ENCODE results near the gene VEGFB. TPM values are rescaled to one million over a fixed set of nuclear protein-coding genes. Genes with fewer than 3 reads are reported as not detected.

Gene VEGFB
- total RNA-seq, 6 experiments from 2014 or later: 7.5 to 33.2 (median 16.6) TPM

DNA sequence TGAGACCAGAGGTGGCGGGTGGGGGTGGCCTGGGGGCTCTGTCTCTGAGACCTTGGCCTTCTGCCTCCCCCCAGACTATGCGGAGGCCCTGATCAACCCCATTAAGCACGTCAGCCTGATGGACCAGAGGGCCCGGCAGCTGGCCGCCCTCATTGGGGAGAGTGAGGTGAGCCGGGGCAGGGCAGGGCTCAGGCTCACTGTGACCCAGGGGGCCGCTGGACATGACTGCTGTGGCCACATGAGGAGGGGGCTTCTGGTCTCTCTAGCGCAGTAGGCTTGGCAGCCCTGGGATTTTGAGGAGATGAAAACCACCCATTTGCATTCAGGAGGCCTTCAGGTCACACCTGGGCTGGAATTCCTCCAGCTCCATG is 29.5 kb downstream of the VEGFB start:
- H3K36me3 ChIP-seq: no peaks in the 10 kb centered on the region
- H3K27me3 ChIP-seq: no peaks in the 10 kb centered on the region
- TF ChIP-seq POLR2A (IDR thresholded peaks at IDR 0.05): no peak
- TF ChIP-seq, protein P1, sequence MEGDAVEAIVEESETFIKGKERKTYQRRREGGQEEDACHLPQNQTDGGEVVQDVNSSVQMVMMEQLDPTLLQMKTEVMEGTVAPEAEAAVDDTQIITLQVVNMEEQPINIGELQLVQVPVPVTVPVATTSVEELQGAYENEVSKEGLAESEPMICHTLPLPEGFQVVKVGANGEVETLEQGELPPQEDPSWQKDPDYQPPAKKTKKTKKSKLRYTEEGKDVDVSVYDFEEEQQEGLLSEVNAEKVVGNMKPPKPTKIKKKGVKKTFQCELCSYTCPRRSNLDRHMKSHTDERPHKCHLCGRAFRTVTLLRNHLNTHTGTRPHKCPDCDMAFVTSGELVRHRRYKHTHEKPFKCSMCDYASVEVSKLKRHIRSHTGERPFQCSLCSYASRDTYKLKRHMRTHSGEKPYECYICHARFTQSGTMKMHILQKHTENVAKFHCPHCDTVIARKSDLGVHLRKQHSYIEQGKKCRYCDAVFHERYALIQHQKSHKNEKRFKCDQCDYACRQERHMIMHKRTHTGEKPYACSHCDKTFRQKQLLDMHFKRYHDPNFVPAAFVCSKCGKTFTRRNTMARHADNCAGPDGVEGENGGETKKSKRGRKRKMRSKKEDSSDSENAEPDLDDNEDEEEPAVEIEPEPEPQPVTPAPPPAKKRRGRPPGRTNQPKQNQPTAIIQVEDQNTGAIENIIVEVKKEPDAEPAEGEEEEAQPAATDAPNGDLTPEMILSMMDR (IDR thresholded peaks at IDR 0.05): no peak
- no peak overlapping the region for H3K27ac ChIP-seq
- H3K9me3 ChIP-seq: no peaks in the 10 kb centered on the region
- H3K4me3 ChIP-seq: no peak overlapping the region
- ATAC-seq (no peak), DNase-seq (no peak)
- WGBS (ENCODE audit: insufficient coverage, low coverage, low lambda C conversion rate, missing lambda C conversion rate): no CpG with 5 or more reads among the region's 8 CpGs
- intact Hi-C loops (cut with DNase I): no loop called here
- peaks cover 0 to 9% (median 7%) of the 10 kb centered on the region in 4 donors for H3K4me1 ChIP-seq

GRCh38 chr11:64264371-64264852 is 30.0 kb downstream of the VEGFB start:
- ATAC-seq: no peak
- Histone ChIP-seq H3K27me3 (no peaks in the 10 kb centered on the region), H3K9me3 (no peaks in the 10 kb centered on the region), H3K4me3 (no peak overlapping the region), H3K36me3 (no peaks in the 10 kb centered on the region), H3K4me1 (peaks cover 0 to 11% (median 7%) of the 10 kb centered on the region in 4 donors), H3K27ac (no peak overlapping the region)
- intact Hi-C loops (cut with DNase I): no loop called here
- no peak for DNase-seq
- TF ChIP-seq POLR2A (IDR thresholded peaks at IDR 0.05): no peak
- TF ChIP-seq, protein P1 (IDR thresholded peaks at IDR 0.05): no peak
- 80% methylated on average over 5 of the region's 10 CpGs for WGBS (ENCODE audit: insufficient coverage, low coverage, low lambda C conversion rate, missing lambda C conversion rate)

- TF ChIP-seq, protein P1 (IDR thresholded peaks at IDR 0.05): no peak
- no peak for TF ChIP-seq POLR2A (IDR thresholded peaks at IDR 0.05)
- WGBS (ENCODE audit: insufficient coverage, low coverage, low lambda C conversion rate, missing lambda C conversion rate): 79% methylated on average over 9 of the region's 35 CpGs
- ATAC-seq (no peak), DNase-seq (no peak)
- H3K4me1 ChIP-seq: peaks cover 0 to 11% (median 7%) of the 10 kb centered on the region in 4 donors
- no peaks in the 10 kb centered on the region for H3K27me3 ChIP-seq
- no peaks in the 10 kb centered on the region for H3K36me3 ChIP-seq
- no peak overlapping the region for H3K27ac ChIP-seq
- no peaks in the 10 kb centered on the region for H3K9me3 ChIP-seq
- no peak overlapping the region for H3K4me3 ChIP-seq
- intact Hi-C loops (cut with DNase I): no loop called here
These were observed 31.1 kb downstream of the VEGFB start for GRCh38 chr11:64265176-64266160.

- Histone ChIP-seq H3K36me3 (no peaks in the 10 kb centered on the region), H3K4me3 (no peak overlapping the region), H3K4me1 (peaks cover 0 to 11% (median 7%) of the 10 kb centered on the region in 4 donors), H3K27me3 (no peaks in the 10 kb centered on the region), H3K9me3 (no peaks in the 10 kb centered on the region), H3K27ac (no peak overlapping the region)
- WGBS (ENCODE audit: insufficient coverage, low coverage, low lambda C conversion rate, missing lambda C conversion rate): no CpG with 5 or more reads among the region's 15 CpGs
- DNase-seq (no peak), ATAC-seq (no peak)
- intact Hi-C loops (cut with DNase I): no loop called here
- TF ChIP-seq, protein P1 (IDR thresholded peaks at IDR 0.05): no peak
- no peak for TF ChIP-seq POLR2A (IDR thresholded peaks at IDR 0.05)
These were observed 32.0 kb downstream of the VEGFB start for GRCh38 chr11:64266339-64266738.
